Adrenal gland (tissue), 12 donors: Measurements from ENCODE around the gene ADGRB3. TPM values are rescaled to one million over a fixed set of nuclear protein-coding genes. Genes with fewer than 3 reads are reported as not detected.

Experiments used
- DNase-seq, 7 donors: peaks; one replicate each; pipeline ENCODE4 v3.0.0-alpha.2; 2019 to 2020
- H3K27ac ChIP-seq, 5 donors: fragments of 200-600 bp; sonication (generic) in 4 of 5; 1 replicate in 3 of 5; 2 replicates in 2 of 5; pipeline versions ENCODE4 v1.5.1 to v1.8.0; 2016 to 2020; ENCODE audit warnings: mild to moderate bottlenecking in 1 of 5
- H3K27me3 ChIP-seq: fragments of 200-600 bp; 2 replicates; pipeline ENCODE4 v1.8.0; 2021
- H3K36me3 ChIP-seq, 2 donors: fragments of 200-600 bp; replicated peaks in 1 of 2; 1 replicate in 1 of 2; 2 replicates in 1 of 2; pipeline versions ENCODE4 v1.5.1 to v1.8.0; 2018 to 2022
- H3K4me1 ChIP-seq, 2 donors: fragments of 200-600 bp; replicated peaks in 1 of 2; 1 replicate in 1 of 2; 2 replicates in 1 of 2; pipeline versions ENCODE4 v1.5.1 to v1.8.0; 2018 to 2021
- H3K4me3 ChIP-seq, 4 donors: fragments of 200-600 bp; sonication (generic) in 3 of 4; one replicate each; pipeline ENCODE4 v1.5.1; 2016 to 2018
- H3K9me3 ChIP-seq, 3 donors: fragments of 200-600 bp; sonication (generic) in 1 of 3; replicated peaks in 1 of 3; 1 replicate in 2 of 3; 2 replicates in 1 of 3; pipeline versions ENCODE4 v1.5.1 to v1.8.0; 2016 to 2021
- POLR2A ChIP-seq, 2 donors: fragments of 450-650 bp; IDR thresholded peaks; one replicate each; pipeline ENCODE4 v1.6.1; 2017; ENCODE audit warnings: antibody characterized with exemption in 2 of 2, mild to moderate bottlenecking in 2 of 2, moderate library complexity in 1 of 2
- WGBS, 4 donors: extraction: QIAGEN DNeasy Blood & Tissue Kit in 2 of 4; methylation state at CpG; one replicate each; pipeline versions ENCODE4 v1.1.5 to v1.1.7; 2013 to 2017; 5-methylcytosine and 5-hydroxymethylcytosine counted together
- intact Hi-C, 2 donors: fragments of 100-400 bp; cut with DNase I; formaldehyde crosslinking; loops; one replicate each; pipeline versions ENCODE4 v1.14.1 to v1.15.0; 2022 to 2023
- polyA plus RNA-seq, 3 donors: library from polyadenylated mRNA; stranded (reverse); fragments of 200-250 nt in 2 of 3; fragments of 350-450 nt in 1 of 3; fragmentation: Illumina TruSeq in 1 of 3; extraction: RNeasy Lipid Tissue Mini Kit (QIAGEN cat#74804) in 1 of 3; gene quantifications; one replicate each; pipeline ENCODE4 v1.2.3, GENCODE V29; 2013 to 2014
- total RNA-seq, 9 donors: library from RNA; depleted of rRNA in 4 of 9; stranded (reverse); fragments of >200 nt in 4 of 9; fragments of 120-200 nt in 1 of 9; fragmentation: NEBNext Ultra II Directional in 1 of 9; extraction: Animal tissue kit (Norgen Biotek cat#: 25700) in 1 of 9; gene quantifications; one replicate each; pipeline versions ENCODE4 v1.1.0 to v1.2.4, GENCODE V29; 2013 to 2023
- TF ChIP-seq, protein P1 (sequence below), 6 experiments: fragments of 450-650 bp in 4 of 6; fragments of 200-600 bp in 2 of 6; sonication (generic) in 1 of 6; IDR thresholded peaks; 1 replicate in 5 of 6; 2 replicates in 1 of 6; pipeline versions ENCODE4 v1.5.1 to v1.8.0; 2016 to 2021; ENCODE audit warnings: antibody characterized with exemption in 6 of 6, mild to moderate bottlenecking in 2 of 6, moderate library complexity in 1 of 6
- donor health status: healthy with polysubstance abuse.
- donor health status: Bipolar disorder and iron deficiency.
- donor health status: DM: yes; HTN: yes; CAD: no.
- donor health status: DM: no; HTN: no; CAD: no.
- donor health status: DM: no; HTN: no; CAD: no.
- donor health status: DM: yes; HTN: yes; CAD: no.

ADGRB3 gene
- total and polyA plus RNA-seq, 12 donors = 1.3 to 9.0 (median 3.1) TPM

DNA sequence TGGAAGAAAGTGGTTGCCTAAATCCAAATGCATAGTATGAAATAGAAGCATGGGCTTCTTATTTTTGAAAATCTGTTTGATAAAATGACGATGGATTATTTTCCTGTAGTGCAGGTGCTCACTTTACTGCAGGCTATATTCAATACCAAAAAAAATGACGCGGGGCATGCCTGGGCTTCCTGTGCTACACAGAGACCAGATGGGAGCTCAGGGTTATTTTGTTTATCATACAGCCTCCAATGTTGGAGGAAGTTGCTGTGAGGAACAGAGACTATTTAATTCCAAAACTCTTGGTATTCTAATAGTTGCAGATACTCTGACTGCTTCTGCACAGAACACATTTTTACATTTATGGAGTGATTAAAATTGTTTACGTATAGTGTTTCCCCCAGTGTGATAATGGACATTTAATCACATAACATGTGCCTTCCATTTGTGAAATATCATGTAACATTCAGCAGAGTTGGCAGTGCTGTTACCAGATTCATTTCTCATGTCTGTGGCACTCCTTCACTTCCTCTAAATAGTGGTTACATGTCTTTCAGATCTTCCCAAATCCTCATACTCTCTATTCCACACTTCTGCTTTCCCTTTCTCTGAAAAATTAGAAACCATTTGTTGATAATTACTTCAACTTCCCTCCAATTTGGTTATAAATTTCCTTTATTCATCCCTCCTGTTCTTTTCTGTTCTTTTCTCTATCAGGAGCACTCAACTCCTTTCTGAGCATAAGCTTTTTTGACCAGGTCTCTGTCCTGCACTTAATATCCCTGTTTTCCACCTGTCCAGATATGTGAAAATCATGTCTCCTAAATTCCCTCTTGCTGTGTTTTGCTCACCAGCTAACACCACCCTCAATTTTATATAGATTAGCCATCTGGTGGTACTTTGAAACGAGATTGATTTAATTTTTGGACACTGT lies 121.6 kb downstream of the ADGRB3 start:
- intact Hi-C loops = no loop called here
- 57 to 67% (median 64%) methylated on average over 5 of the region's 5 CpGs for WGBS, 4 donors
- DNase-seq = no peak

DNA sequence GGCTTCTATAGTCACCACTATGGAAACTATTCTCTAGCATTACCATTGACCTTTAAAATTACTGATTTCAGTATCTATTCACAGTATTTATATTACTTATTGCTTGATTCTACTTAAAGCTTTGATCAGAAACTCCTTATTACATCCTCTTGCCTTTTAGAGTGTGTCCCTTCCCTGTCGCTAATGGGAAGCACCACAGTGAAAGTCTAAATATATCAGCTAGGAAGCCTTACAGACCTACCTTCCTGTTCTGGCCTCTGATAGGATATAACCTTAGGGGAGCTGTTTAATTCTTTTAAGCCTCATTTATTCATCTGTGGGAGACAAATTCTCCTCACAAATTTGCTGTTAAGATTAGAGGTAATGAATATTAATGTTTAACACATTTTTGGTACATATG lies 122.7 kb downstream of the ADGRB3 start:
- H3K36me3 ChIP-seq = no peaks in the 10 kb centered on the region
- H3K4me1 ChIP-seq = no peaks in the 10 kb centered on the region
- no peaks in the 10 kb centered on the region for H3K9me3 ChIP-seq
- TF ChIP-seq, protein P1, sequence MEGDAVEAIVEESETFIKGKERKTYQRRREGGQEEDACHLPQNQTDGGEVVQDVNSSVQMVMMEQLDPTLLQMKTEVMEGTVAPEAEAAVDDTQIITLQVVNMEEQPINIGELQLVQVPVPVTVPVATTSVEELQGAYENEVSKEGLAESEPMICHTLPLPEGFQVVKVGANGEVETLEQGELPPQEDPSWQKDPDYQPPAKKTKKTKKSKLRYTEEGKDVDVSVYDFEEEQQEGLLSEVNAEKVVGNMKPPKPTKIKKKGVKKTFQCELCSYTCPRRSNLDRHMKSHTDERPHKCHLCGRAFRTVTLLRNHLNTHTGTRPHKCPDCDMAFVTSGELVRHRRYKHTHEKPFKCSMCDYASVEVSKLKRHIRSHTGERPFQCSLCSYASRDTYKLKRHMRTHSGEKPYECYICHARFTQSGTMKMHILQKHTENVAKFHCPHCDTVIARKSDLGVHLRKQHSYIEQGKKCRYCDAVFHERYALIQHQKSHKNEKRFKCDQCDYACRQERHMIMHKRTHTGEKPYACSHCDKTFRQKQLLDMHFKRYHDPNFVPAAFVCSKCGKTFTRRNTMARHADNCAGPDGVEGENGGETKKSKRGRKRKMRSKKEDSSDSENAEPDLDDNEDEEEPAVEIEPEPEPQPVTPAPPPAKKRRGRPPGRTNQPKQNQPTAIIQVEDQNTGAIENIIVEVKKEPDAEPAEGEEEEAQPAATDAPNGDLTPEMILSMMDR (IDR thresholded peaks at IDR 0.05) = no peak
- no peak for TF ChIP-seq POLR2A (IDR thresholded peaks at IDR 0.05)
- no peak overlapping the region for H3K27ac ChIP-seq
- intact Hi-C loops = no loop called here
- DNase-seq = no peak
- H3K27me3 ChIP-seq = no peaks in the 10 kb centered on the region
- WGBS, 4 donors = 53 to 73% (median 64%) methylated on average over 1 of the region's 1 CpG
- no peak overlapping the region for H3K4me3 ChIP-seq

More for the DNA sequence above, 121.6 kb downstream of the ADGRB3 start:
- H3K27ac ChIP-seq = no peak overlapping the region
- no peaks in the 10 kb centered on the region for H3K4me1 ChIP-seq
- no peak overlapping the region for H3K4me3 ChIP-seq
- H3K36me3 ChIP-seq = no peaks in the 10 kb centered on the region
- no peaks in the 10 kb centered on the region for H3K27me3 ChIP-seq
- no peak for TF ChIP-seq POLR2A (IDR thresholded peaks at IDR 0.05)
- TF ChIP-seq, protein P1 (IDR thresholded peaks at IDR 0.05) = no peak
- no peaks in the 10 kb centered on the region for H3K9me3 ChIP-seq

DNA sequence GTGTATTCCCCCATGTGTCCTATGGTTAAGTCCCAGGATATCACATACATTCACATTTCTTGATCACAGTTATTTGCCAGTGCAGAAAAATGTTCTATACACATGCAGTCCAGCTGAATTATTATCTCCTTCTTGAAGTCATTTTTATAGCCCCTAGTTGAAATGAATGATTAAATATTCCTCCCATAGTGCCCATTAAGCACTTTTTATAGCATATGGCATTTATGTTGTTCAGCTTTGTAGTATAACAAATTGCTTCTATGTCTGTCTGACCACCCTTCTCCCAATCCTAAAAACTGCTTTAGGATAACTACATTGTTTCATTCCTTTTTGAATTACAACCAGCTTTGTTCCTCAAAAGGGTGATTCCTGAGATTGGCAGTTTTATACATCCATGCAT lies 123.5 kb downstream of the ADGRB3 start:
- Histone ChIP-seq H3K9me3 (no peaks in the 10 kb centered on the region), H3K4me1 (no peaks in the 10 kb centered on the region), H3K27me3 (no peaks in the 10 kb centered on the region), H3K27ac (no peak overlapping the region), H3K4me3 (no peak overlapping the region), H3K36me3 (no peaks in the 10 kb centered on the region)
- intact Hi-C loops = no loop called here
- TF ChIP-seq, protein P1 (IDR thresholded peaks at IDR 0.05) = no peak
- TF ChIP-seq POLR2A (IDR thresholded peaks at IDR 0.05) = no peak
- no peak for DNase-seq

DNA sequence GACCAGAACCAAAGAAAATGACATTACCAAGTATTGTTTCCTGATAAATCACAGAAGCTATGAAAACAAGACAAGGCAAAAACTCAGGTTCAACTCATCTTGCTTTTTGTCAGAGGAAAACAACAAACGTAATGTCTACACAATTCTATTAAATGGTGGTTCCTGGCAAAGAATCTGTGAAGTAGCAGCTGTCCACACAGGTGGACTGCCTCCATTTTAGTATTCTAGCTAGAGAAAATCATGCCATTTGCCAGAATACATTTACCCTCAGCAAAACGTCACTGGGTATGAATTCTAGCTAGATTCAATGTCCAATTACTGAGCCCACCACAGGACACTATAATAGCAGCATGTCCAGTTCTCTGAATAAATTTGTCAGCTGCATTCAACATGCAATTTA lies 125.4 kb downstream of the ADGRB3 start:
- no peaks in the 10 kb centered on the region for H3K9me3 ChIP-seq
- WGBS, 4 donors = 51 to 69% (median 61%) methylated on average over 2 of the region's 2 CpGs
- intact Hi-C loops = no loop called here
- no peaks in the 10 kb centered on the region for H3K4me1 ChIP-seq
- TF ChIP-seq, protein P1 (IDR thresholded peaks at IDR 0.05) = no peak
- no peak for TF ChIP-seq POLR2A (IDR thresholded peaks at IDR 0.05)
- no peaks in the 10 kb centered on the region for H3K36me3 ChIP-seq
- no peaks in the 10 kb centered on the region for H3K27me3 ChIP-seq
- no peak overlapping the region for H3K4me3 ChIP-seq
- DNase-seq = no peak
- H3K27ac ChIP-seq = no peak overlapping the region
